Activated CD4-positive, CD25-positive, alpha-beta regulatory T cell treated with anti-CD3 and anti-CD28 coated beads, Interleukin-2, amount 50 U/mL, for 24 hours (primary cell): ENCODE measurements around the gene UGT3A2.

Experiments used
- ATAC-seq, 2 donors: fragments of 150-1000 bp; cut with Tn5 transposase; one replicate each; pipeline ENCODE4 v1.10.0; 2021; ENCODE audit warnings: mild to moderate bottlenecking in 1 of 2, moderate library complexity in 1 of 2

The UGT3A2 gene

GRCh38 chr5:36066540-36067210, at the start of gene UGT3A2:
Gene UGT3A2 (minus strand): TSS chr5:36066882. CDS start chr5:36066789, 93 bp downstream.
- ATAC-seq: no peak

GRCh38 chr5:36111238-36111637, 44.6 kb upstream of the UGT3A2 start:
- ATAC-seq: no peak

- ATAC-seq: no peak
Measured at GRCh38 chr5:36108758-36109460, 42.2 kb upstream of the UGT3A2 start.

GRCh38 chr5:36105819-36106218, 39.1 kb upstream of the UGT3A2 start:
- no peak for ATAC-seq

GRCh38 chr5:36099748-36100147, 33.1 kb upstream of the UGT3A2 start:
- ATAC-seq: no peak

- ATAC-seq: no peak
Measured at GRCh38 chr5:36096486-36096885, 29.8 kb upstream of the UGT3A2 start.

GRCh38 chr5:36089989-36090388, 23.3 kb upstream of the UGT3A2 start:
- ATAC-seq: no peak

GRCh38 chr5:36079200-36079781, 12.6 kb upstream of the UGT3A2 start:
- peak; percentile 64 to 65 for ATAC-seq

- ATAC-seq: no peak
Measured at GRCh38 chr5:36078430-36078829, 11.7 kb upstream of the UGT3A2 start.

GRCh38 chr5:36073595-36074216, 7.0 kb upstream of the UGT3A2 start:
- ATAC-seq: peak; percentile 28 to 30

GRCh38 chr5:36070687-36071571, 4.2 kb upstream of the UGT3A2 start:
- ATAC-seq: peak in 1 of 2 donors; percentile 67

GRCh38 chr5:36068751-36069281, 2.1 kb upstream of the UGT3A2 start:
- no peak for ATAC-seq

- ATAC-seq: no peak
Measured at GRCh38 chr5:36066001-36066539, 612 bp downstream of the UGT3A2 start.

- no peak for ATAC-seq
Measured at GRCh38 chr5:36060420-36060887, 6.2 kb downstream of the UGT3A2 start.

- no peak for ATAC-seq
Measured at GRCh38 chr5:36059571-36060419, 6.9 kb downstream of the UGT3A2 start.

- no peak for ATAC-seq
Measured at GRCh38 chr5:36058776-36059175, 7.9 kb downstream of the UGT3A2 start.

- ATAC-seq: no peak
Measured at GRCh38 chr5:36057386-36057785, 9.3 kb downstream of the UGT3A2 start.

GRCh38 chr5:36056422-36056821, 10.3 kb downstream of the UGT3A2 start:
- ATAC-seq: no peak

GRCh38 chr5:36055984-36056383, 10.7 kb downstream of the UGT3A2 start:
- no peak for ATAC-seq

GRCh38 chr5:36054647-36055046, 12.0 kb downstream of the UGT3A2 start:
- ATAC-seq: no peak

GRCh38 chr5:36052538-36052937, 14.1 kb downstream of the UGT3A2 start:
- no peak for ATAC-seq
